HG03159 (cell line): ENCODE results near the gene COL20A1.

Source experiments
- ATAC-seq: cut with Tn5 transposase; IDR thresholded peaks from one replicate; pipeline ENCODE4 v1.9.1; 2021; ENCODE audit warnings: mild to moderate bottlenecking, moderate library complexity; ENCODE audit not compliant: unreplicated experiment

The COL20A1 gene

GRCh38 chr20:63345328-63346100, 52.5 kb downstream of the COL20A1 start:
- no peak for ATAC-seq

GRCh38 chr20:63346131-63347080, 53.4 kb downstream of the COL20A1 start:
- no peak for ATAC-seq

GRCh38 chr20:63347081-63347741, 54.2 kb downstream of the COL20A1 start:
- no peak for ATAC-seq

GRCh38 chr20:63347950-63348827, 55.2 kb downstream of the COL20A1 start:
- no peak for ATAC-seq

- ATAC-seq: no peak
Measured at GRCh38 chr20:63348828-63349515, 56.0 kb downstream of the COL20A1 start.

GRCh38 chr20:63349516-63349895, 56.5 kb downstream of the COL20A1 start:
- no peak for ATAC-seq

- no peak for ATAC-seq
Measured at GRCh38 chr20:63350196-63350595, 57.2 kb downstream of the COL20A1 start.

- no peak for ATAC-seq
Measured at GRCh38 chr20:63350597-63351325, 57.8 kb downstream of the COL20A1 start.

- ATAC-seq: no peak
Measured at GRCh38 chr20:63351326-63351700, 58.3 kb downstream of the COL20A1 start.

GRCh38 chr20:63351811-63352591, 59.0 kb downstream of the COL20A1 start:
- no peak for ATAC-seq

- no peak for ATAC-seq
Measured at GRCh38 chr20:63352811-63353221, 59.8 kb downstream of the COL20A1 start.

- no peak for ATAC-seq
Measured at GRCh38 chr20:63354636-63355350, 61.8 kb downstream of the COL20A1 start.

- ATAC-seq: no peak
Measured at GRCh38 chr20:63355781-63356295, 62.9 kb downstream of the COL20A1 start.

- no peak for ATAC-seq
Measured at GRCh38 chr20:63356511-63356910, 63.5 kb downstream of the COL20A1 start.

GRCh38 chr20:63356931-63357879, 64.2 kb downstream of the COL20A1 start:
- ATAC-seq: no peak
